Hepatocyte (in vitro differentiated cells): ENCODE results near the gene KIAA0930.

Experiments
- EZH2 ChIP-seq: fragments of 200-600 bp; sonication (generic); IDR thresholded peaks from 2 replicates; pipeline ENCODE4 v1.6.1; 2016; ENCODE audit warnings: antibody characterized with exemption, mild to moderate bottlenecking, borderline replicate concordance
- TF ChIP-seq, protein P1 (sequence below): fragments of 200-600 bp; sonication (generic); IDR thresholded peaks from 2 replicates; pipeline ENCODE4 v1.5.1; 2016; ENCODE audit warnings: antibody characterized with exemption, mild to moderate bottlenecking; ENCODE audit not compliant: poor library complexity

DNA sequence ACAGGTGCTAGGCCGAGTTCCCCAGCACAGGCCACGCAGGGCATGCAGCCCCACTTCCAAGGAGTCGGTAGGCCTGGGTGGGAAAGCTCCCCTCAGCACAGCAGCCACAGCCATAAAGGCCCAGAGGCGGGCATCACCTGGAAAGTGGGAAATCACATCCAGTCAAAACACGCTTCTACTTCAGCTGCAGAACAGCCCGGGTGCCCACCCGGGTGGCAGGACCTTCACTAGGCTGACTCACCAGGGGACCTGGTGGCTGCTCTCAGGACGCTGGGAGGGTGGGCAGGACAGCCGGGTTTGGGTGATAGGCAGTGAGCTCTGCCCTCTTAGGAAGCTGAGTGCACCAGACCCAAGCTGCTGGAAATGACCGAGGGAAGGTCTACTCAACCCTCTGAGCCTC is 7.3 kb downstream of the KIAA0930 start:
- TF ChIP-seq, protein P1, sequence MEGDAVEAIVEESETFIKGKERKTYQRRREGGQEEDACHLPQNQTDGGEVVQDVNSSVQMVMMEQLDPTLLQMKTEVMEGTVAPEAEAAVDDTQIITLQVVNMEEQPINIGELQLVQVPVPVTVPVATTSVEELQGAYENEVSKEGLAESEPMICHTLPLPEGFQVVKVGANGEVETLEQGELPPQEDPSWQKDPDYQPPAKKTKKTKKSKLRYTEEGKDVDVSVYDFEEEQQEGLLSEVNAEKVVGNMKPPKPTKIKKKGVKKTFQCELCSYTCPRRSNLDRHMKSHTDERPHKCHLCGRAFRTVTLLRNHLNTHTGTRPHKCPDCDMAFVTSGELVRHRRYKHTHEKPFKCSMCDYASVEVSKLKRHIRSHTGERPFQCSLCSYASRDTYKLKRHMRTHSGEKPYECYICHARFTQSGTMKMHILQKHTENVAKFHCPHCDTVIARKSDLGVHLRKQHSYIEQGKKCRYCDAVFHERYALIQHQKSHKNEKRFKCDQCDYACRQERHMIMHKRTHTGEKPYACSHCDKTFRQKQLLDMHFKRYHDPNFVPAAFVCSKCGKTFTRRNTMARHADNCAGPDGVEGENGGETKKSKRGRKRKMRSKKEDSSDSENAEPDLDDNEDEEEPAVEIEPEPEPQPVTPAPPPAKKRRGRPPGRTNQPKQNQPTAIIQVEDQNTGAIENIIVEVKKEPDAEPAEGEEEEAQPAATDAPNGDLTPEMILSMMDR = no peak
- no peak for TF ChIP-seq EZH2
